PC-3 (cell line): ENCODE results near the gene OR6K3.

ENCODE experiments used
- EZH2phosphoT487 ChIP-seq: fragments of 300-600 bp; sonication (generic); IDR thresholded peaks from 2 replicates; pipeline ENCODE4 v1.6.1; 2018; ENCODE audit warnings: mild to moderate bottlenecking, antibody characterized with exemption, low read length, borderline replicate concordance
- TF ChIP-seq, protein P1 (sequence below): fragments of 300-600 bp; sonication (generic); conservative IDR thresholded peaks from 2 replicates; pipeline ENCODE4 v1.5.1; 2017; ENCODE audit warnings: antibody characterized with exemption, low read depth, mild to moderate bottlenecking, low read length

DNA sequence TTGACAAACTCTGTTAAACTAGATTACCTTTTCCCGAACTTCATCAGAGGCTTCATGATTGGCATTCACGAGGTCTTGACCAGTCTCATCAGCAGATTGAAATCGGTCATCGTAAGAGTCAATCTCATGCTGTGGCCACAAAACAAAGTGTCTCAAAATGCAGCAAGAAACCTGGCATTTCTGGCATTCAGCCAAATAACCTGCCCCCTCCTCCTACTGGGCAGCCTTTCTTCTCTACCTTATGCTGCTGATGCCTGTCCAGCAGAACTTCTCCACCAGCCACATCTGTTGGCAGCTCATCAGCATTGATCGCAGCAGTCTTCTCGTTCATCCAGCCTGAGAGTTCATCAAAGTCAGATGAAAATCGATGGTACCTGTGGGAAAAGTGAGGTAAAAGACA is 46.2 kb downstream of the OR6K3 start:
- TF ChIP-seq, protein P1, sequence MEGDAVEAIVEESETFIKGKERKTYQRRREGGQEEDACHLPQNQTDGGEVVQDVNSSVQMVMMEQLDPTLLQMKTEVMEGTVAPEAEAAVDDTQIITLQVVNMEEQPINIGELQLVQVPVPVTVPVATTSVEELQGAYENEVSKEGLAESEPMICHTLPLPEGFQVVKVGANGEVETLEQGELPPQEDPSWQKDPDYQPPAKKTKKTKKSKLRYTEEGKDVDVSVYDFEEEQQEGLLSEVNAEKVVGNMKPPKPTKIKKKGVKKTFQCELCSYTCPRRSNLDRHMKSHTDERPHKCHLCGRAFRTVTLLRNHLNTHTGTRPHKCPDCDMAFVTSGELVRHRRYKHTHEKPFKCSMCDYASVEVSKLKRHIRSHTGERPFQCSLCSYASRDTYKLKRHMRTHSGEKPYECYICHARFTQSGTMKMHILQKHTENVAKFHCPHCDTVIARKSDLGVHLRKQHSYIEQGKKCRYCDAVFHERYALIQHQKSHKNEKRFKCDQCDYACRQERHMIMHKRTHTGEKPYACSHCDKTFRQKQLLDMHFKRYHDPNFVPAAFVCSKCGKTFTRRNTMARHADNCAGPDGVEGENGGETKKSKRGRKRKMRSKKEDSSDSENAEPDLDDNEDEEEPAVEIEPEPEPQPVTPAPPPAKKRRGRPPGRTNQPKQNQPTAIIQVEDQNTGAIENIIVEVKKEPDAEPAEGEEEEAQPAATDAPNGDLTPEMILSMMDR = no peak
- TF ChIP-seq EZH2phosphoT487 = no peak
